GM12878 (cell line): ENCODE data around the gene CPSF4L. TPM values are rescaled to one million over a fixed set of nuclear protein-coding genes. Genes with fewer than 3 reads are reported as not detected.
"Not testable (repeated sequence)": the region's sequence is repeated elsewhere in the genome, so short reads cannot be mapped to it uniquely, and the experiment has no call there.

Experiments
- ATAC-seq: fragments of 200-7000 bp; cut with Tn5 transposase; 3 replicates; pipeline ENCODE4 v1.9.1; 2020; ENCODE audit warnings: mild to moderate bottlenecking, moderate library complexity
- BruUV-seq: library from RNA; stranded (reverse); fragments of 400-500 nt; replicated peaks from 2 replicates; lab custom pipeline; 2021; lab: Mats Ljungman, UMichigan
- CTCF ChIA-PET: fragments of 300-600 bp; sonication (Branson Sonifier 250); formaldehyde crosslinking; extraction: SDS; loops from one replicate; lab custom pipeline; 2021; ENCODE audit warnings: inconsistent platforms; lab: Yijun Ruan, JAX
- POLR2A ChIA-PET: fragments of 350-600 bp; formaldehyde crosslinking; extraction: SDS; loops from one replicate; lab custom pipeline; 2021; ENCODE audit warnings: inconsistent platforms; lab: Charles Lee
- RAD21 ChIA-PET: fragments of 300-600 bp; sonication (Branson Sonifier 250); formaldehyde crosslinking; loops from one replicate; lab custom pipeline; 2023; ENCODE audit warnings: antibody characterized with exemption; ENCODE audit not compliant: unreplicated experiment; lab: Charles Lee
- SMC1A ChIA-PET: fragments of 300-600 bp; sonication (Branson Sonifier 250); formaldehyde crosslinking; loops from one replicate; lab custom pipeline; 2023; ENCODE audit not compliant: unreplicated experiment, uncharacterized antibody; lab: Charles Lee
- DNase-seq: peaks from one replicate; pipeline ENCODE4 v3.0.0-alpha.2; 2011; ENCODE audit warnings: low read depth, low spot score
- FAIRE-seq: peaks from 3 replicates; lab custom pipeline; 2011; peaks lifted over from hg19 to GRCh38; lab: Jason Lieb, UNC
- H2AFZ ChIP-seq: 2 replicates; pipeline ENCODE4 v1.6.0; 2011; ENCODE audit warnings: low read depth, low read length, control low read depth; ENCODE audit not compliant: control insufficient read depth
- H3K27ac ChIP-seq: 2 replicates; pipeline ENCODE4 v1.5.1; 2011; ENCODE audit warnings: control low read depth; ENCODE audit not compliant: control insufficient read depth, insufficient read depth
- H3K27me3 ChIP-seq, 2 experiments: replicated peaks in 1 of 2; 2 replicates each; pipeline versions ENCODE4 v1.6.0 to v1.6.1; 2011; ENCODE audit warnings: low read length in 1 of 2; ENCODE audit not compliant: control insufficient read depth in 2 of 2, insufficient read depth in 2 of 2
- H3K36me3 ChIP-seq, 2 experiments: 2 replicates each; pipeline ENCODE4 v1.5.1; 2011; ENCODE audit warnings: low read length in 1 of 2; ENCODE audit not compliant: control insufficient read depth in 2 of 2, insufficient read depth in 2 of 2
- H3K4me1 ChIP-seq: 2 replicates; pipeline ENCODE4 v1.6.1; 2011; ENCODE audit warnings: mild to moderate bottlenecking, low read length, moderate library complexity, mixed read lengths; ENCODE audit not compliant: control insufficient read depth, insufficient read depth
- H3K4me2 ChIP-seq: 2 replicates; pipeline ENCODE4 v1.6.0; 2011; ENCODE audit warnings: control low read depth; ENCODE audit not compliant: control insufficient read depth, insufficient read depth
- H3K4me3 ChIP-seq: fragments of 200-600 bp; sonication (generic); 2 replicates; pipeline ENCODE4 v1.5.1; 2016
- H3K79me2 ChIP-seq: 2 replicates; pipeline ENCODE4 v1.6.0; 2011; ENCODE audit warnings: low read length; ENCODE audit not compliant: control insufficient read depth, insufficient read depth
- H3K9ac ChIP-seq: 2 replicates; pipeline ENCODE4 v1.8.0; 2011; ENCODE audit warnings: low read length, control low read depth, mixed read lengths; ENCODE audit not compliant: control insufficient read depth, insufficient read depth
- H3K9me3 ChIP-seq: replicated peaks from 3 replicates; pipeline ENCODE4 v1.5.1; 2011; ENCODE audit warnings: mild to moderate bottlenecking, low read length; ENCODE audit not compliant: control insufficient read depth, insufficient read depth
- H4K20me1 ChIP-seq: 2 replicates; pipeline ENCODE4 v1.6.0; 2011; ENCODE audit not compliant: control insufficient read depth, insufficient read depth
- BCL11A ChIP-seq: IDR thresholded peaks from 2 replicates; pipeline ENCODE4 v1.6.1; 2011; ENCODE audit warnings: low read depth, low read length
- BMI1 ChIP-seq: fragments of 450-650 bp; IDR thresholded peaks from 2 replicates; pipeline ENCODE4 v1.6.1; 2016; ENCODE audit warnings: mild to moderate bottlenecking, moderate library complexity, borderline replicate concordance
- EED ChIP-seq: sonication (generic); IDR thresholded peaks from 2 replicates; pipeline ENCODE4 v1.6.1; 2016; ENCODE audit warnings: antibody characterized with exemption, low read depth
- ESRRA ChIP-seq: IDR thresholded peaks from 2 replicates; pipeline ENCODE4 v1.6.1; 2012; ENCODE audit warnings: mild to moderate bottlenecking, low read length, improper control_type of control experiment
- ETV6 ChIP-seq, 2 experiments: fragments of 450-650 bp in 1 of 2; IDR thresholded peaks in 1 of 2; conservative IDR thresholded peaks in 1 of 2; 2 replicates each; pipeline ENCODE4 v1.6.1; 2014; ENCODE audit warnings: antibody characterized with exemption in 1 of 2, borderline replicate concordance in 1 of 2, low read depth in 1 of 2, mild to moderate bottlenecking in 1 of 2, moderate library complexity in 1 of 2
- HDAC6 ChIP-seq: fragments of 200-600 bp; sonication (generic); IDR thresholded peaks from one replicate; pipeline ENCODE4 v1.8.0; 2017; ENCODE audit warnings: antibody characterized with exemption; ENCODE audit not compliant: unreplicated experiment
- JUNB ChIP-seq: IDR thresholded peaks from 2 replicates; pipeline ENCODE4 v1.6.1; 2016; ENCODE audit warnings: antibody characterized with exemption, mild to moderate bottlenecking
- KAT2A ChIP-seq: conservative IDR thresholded peaks from 2 replicates; pipeline ENCODE4 v1.6.1; 2011; ENCODE audit warnings: low read depth, low read length; ENCODE audit not compliant: control insufficient read depth
- NFIC ChIP-seq: IDR thresholded peaks from 2 replicates; pipeline ENCODE4 v1.6.1; 2012; ENCODE audit warnings: low read depth, mild to moderate bottlenecking, inconsistent platforms, low read length, moderate library complexity
- PAX8 ChIP-seq: fragments of 450-650 bp; IDR thresholded peaks from 2 replicates; pipeline ENCODE4 v1.6.1; 2017; ENCODE audit warnings: mild to moderate bottlenecking, moderate library complexity
- RBBP5 ChIP-seq: fragments of 200-600 bp; sonication (generic); conservative IDR thresholded peaks from 2 replicates; pipeline ENCODE4 v1.6.1; 2016
- SRF ChIP-seq, 2 experiments: IDR thresholded peaks; 2 replicates each; pipeline ENCODE4 v1.6.1; 2011; ENCODE audit warnings: low read depth in 2 of 2, low read length in 2 of 2, mild to moderate bottlenecking in 1 of 2, moderate library complexity in 1 of 2
- YY1 ChIP-seq: IDR thresholded peaks from 2 replicates; pipeline ENCODE4 v1.6.1; 2011; ENCODE audit warnings: low read depth, mild to moderate bottlenecking, low read length
- ZBED1 ChIP-seq: IDR thresholded peaks from 2 replicates; pipeline ENCODE4 v1.6.1; 2016; ENCODE audit warnings: borderline replicate concordance
- ZNF207 ChIP-seq: fragments of 450-650 bp; IDR thresholded peaks from 2 replicates; pipeline ENCODE4 v1.6.1; 2014; ENCODE audit warnings: antibody characterized with exemption, mild to moderate bottlenecking, borderline replicate concordance
- WGBS: methylation state at CpG from one replicate; pipeline ENCODE4 v1.1.6; 2016; ENCODE audit warnings: low lambda C conversion rate; ENCODE audit not compliant: insufficient replicate concordance, insufficient coverage; ENCODE audit errors: missing lambda C conversion rate; 5-methylcytosine and 5-hydroxymethylcytosine counted together
- in situ Hi-C: fragments of 300-500 bp; cut with MboI; formaldehyde crosslinking; loops from 9 replicates; pipeline ENCODE4 v1.14.3; 2018; ENCODE audit warnings: mixed read lengths
- intact Hi-C: fragments of 100-400 bp; cut with micrococcal nuclease; formaldehyde crosslinking; loops from one replicate; pipeline ENCODE4 v1.14.2; 2022; ENCODE audit not compliant: unreplicated experiment
- polyA plus RNA-seq, 11 experiments: library from polyadenylated mRNA; depleted of rRNA in 4 of 11; unstranded in 6 of 11; stranded (reverse) in 5 of 11; fragments of >200 nt; fragmentation: Nextera tagmentation in 4 of 11; fragmentation: Illumina TruSeq in 1 of 11; extraction: Ambion mirVana in 4 of 11; extraction: Trizol in 1 of 11; gene quantifications; 1 replicate in 1 of 11; 2 replicates in 10 of 11; pipeline versions ENCODE4 v1.2.1 to v1.2.3, GENCODE V29; 2011 to 2016; ENCODE audit warnings: inconsistent platforms in 2 of 11, missing spikeins in 2 of 11, low read depth in 1 of 11
- total RNA-seq, 4 experiments: library from RNA; depleted of rRNA in 3 of 4; stranded (reverse); fragments of >200 nt in 3 of 4; fragmentation: Illumina TruSeq in 1 of 4; extraction: Trizol in 1 of 4; gene quantifications; 2 replicates each; pipeline versions ENCODE4 v1.2.1 to v1.2.3, GENCODE V29; 2013 to 2021
- TF ChIP-seq, protein P1 (sequence below): fragments of 450-650 bp; conservative IDR thresholded peaks from 2 replicates; pipeline ENCODE4 v1.6.1; 2017; ENCODE audit warnings: mild to moderate bottlenecking, moderate library complexity
- TF ChIP-seq, protein P2 (sequence below): fragments of 450-650 bp; IDR thresholded peaks from 2 replicates; pipeline ENCODE4 v1.6.1; 2017; ENCODE audit warnings: borderline replicate concordance

The CPSF4L gene
- total and polyA plus RNA-seq, 10 of the 15 experiments (the other 5 are each of a cell fraction or from before 2014, with no cell fraction given): not detected

GRCh38 chr17:73265646-73266640 is 4.3 kb upstream of the CPSF4L start:
- H3K4me2 ChIP-seq: no peak overlapping the region

GRCh38 chr17:73264448-73264847 is 2.8 kb upstream of the CPSF4L start:
- H3K27ac ChIP-seq, RAD21 ChIA-PET, H2AFZ ChIP-seq, BruUV-seq, H3K9ac ChIP-seq, H4K20me1 ChIP-seq, CTCF ChIA-PET, H3K4me1 ChIP-seq, FAIRE-seq, ATAC-seq, H3K27me3 ChIP-seq, H3K4me3 ChIP-seq, H3K79me2 ChIP-seq, H3K9me3 ChIP-seq, intact Hi-C loops, H3K4me2 ChIP-seq, DNase-seq, POLR2A ChIA-PET, H3K36me3 ChIP-seq, in situ Hi-C loops: not testable (repeated sequence)
- SMC1A ChIA-PET: interaction anchor here (0.7 kb wide), 1 partner anchor 27 kb away, joined by 4 read pairs; no protein-coding TSS in a partner anchor
- WGBS: 0% methylated on average over 2 of the region's 2 CpGs

More at GRCh38 chr17:73265646-73266640, 4.3 kb upstream of the CPSF4L start:
- TF ChIP-seq, protein P1, sequence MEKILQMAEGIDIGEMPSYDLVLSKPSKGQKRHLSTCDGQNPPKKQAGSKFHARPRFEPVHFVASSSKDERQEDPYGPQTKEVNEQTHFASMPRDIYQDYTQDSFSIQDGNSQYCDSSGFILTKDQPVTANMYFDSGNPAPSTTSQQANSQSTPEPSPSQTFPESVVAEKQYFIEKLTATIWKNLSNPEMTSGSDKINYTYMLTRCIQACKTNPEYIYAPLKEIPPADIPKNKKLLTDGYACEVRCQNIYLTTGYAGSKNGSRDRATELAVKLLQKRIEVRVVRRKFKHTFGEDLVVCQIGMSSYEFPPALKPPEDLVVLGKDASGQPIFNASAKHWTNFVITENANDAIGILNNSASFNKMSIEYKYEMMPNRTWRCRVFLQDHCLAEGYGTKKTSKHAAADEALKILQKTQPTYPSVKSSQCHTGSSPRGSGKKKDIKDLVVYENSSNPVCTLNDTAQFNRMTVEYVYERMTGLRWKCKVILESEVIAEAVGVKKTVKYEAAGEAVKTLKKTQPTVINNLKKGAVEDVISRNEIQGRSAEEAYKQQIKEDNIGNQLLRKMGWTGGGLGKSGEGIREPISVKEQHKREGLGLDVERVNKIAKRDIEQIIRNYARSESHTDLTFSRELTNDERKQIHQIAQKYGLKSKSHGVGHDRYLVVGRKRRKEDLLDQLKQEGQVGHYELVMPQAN: no peak
- TF ChIP-seq, protein P2, sequence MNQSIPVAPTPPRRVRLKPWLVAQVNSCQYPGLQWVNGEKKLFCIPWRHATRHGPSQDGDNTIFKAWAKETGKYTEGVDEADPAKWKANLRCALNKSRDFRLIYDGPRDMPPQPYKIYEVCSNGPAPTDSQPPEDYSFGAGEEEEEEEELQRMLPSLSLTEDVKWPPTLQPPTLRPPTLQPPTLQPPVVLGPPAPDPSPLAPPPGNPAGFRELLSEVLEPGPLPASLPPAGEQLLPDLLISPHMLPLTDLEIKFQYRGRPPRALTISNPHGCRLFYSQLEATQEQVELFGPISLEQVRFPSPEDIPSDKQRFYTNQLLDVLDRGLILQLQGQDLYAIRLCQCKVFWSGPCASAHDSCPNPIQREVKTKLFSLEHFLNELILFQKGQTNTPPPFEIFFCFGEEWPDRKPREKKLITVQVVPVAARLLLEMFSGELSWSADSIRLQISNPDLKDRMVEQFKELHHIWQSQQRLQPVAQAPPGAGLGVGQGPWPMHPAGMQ: no peak
- TF ChIP-seq RBBP5: no peak
- TF ChIP-seq BCL11A: no peak
- no peak for TF ChIP-seq JUNB
- no peak for TF ChIP-seq ETV6 (conservative IDR thresholded peaks at IDR 0.05 in 1 of 2, IDR thresholded peaks at IDR 0.05 in 1 of 2; ENCODE audit: borderline replicate concordance in 1 of 2, low read depth in 1 of 2)
- no peak for TF ChIP-seq ZBED1
- TF ChIP-seq ESRRA: no peak
- no peak for TF ChIP-seq PAX8
- TF ChIP-seq NFIC: no peak
- no peak for TF ChIP-seq HDAC6
- no peak for TF ChIP-seq EED
- no peak for TF ChIP-seq SRF (IDR thresholded peaks at IDR 0.05; ENCODE audit: low read depth in 2 of 2, low read length in 2 of 2)
- TF ChIP-seq ZNF207: no peak
- no peak for TF ChIP-seq YY1
- no peak for TF ChIP-seq KAT2A
- TF ChIP-seq BMI1: no peak
- TF ChIP-seq, all 136 proteins: peak for 0
- FAIRE-seq: no peak
- intact Hi-C loops: no loop called here
- H3K36me3 ChIP-seq: no peaks in the 10 kb centered on the region
- no peak for DNase-seq
- H3K9ac ChIP-seq: no peak overlapping the region
- ChIA-PET RAD21 (interaction anchor here (0.6 to 1.1 kb wide), 2 partner anchors 8 to 77 kb away, joined by 3 read pairs; no protein-coding TSS in a partner anchor), CTCF (interaction anchor here (1.1 to 1.9 kb wide), 3 partner anchors 9 to 44 kb away, joined by 5 to 8 read pairs (median 5); no protein-coding TSS in a partner anchor), POLR2A (interaction anchor here (0.7 kb wide), 1 partner anchor 46 kb away, joined by 4 read pairs; the partner anchor contains the start of gene CDC42EP4), SMC1A (interaction anchor here (1.2 to 1.4 kb wide), 3 partner anchors 47 to 104 kb away, joined by 4 to 11 read pairs (median 4); no protein-coding TSS in a partner anchor)
- no peak overlapping the region for H2AFZ ChIP-seq
- in situ Hi-C loops: no loop called here
- peaks cover 6% of the 10 kb centered on the region for H3K4me1 ChIP-seq
- WGBS: 71% methylated on average over 24 of the region's 24 CpGs
- H3K4me3 ChIP-seq: no peak overlapping the region
- ATAC-seq: no peak
- H3K79me2 ChIP-seq: no peaks in the 10 kb centered on the region
- H3K9me3 ChIP-seq: no peaks in the 10 kb centered on the region
- H3K27me3 ChIP-seq: no peaks in the 10 kb centered on the region
- no TSS peak for BruUV-seq
- H4K20me1 ChIP-seq: no peaks in the 10 kb centered on the region
- no peak overlapping the region for H3K27ac ChIP-seq
